ENCODE measurements around the gene DDX19B. TPM values are rescaled to one million over a fixed set of nuclear protein-coding genes. Genes with fewer than 3 reads are reported as not detected.
"Not testable (repeated sequence)": the region's sequence is repeated elsewhere in the genome, so short reads cannot be mapped to it uniquely, and the experiment has no call there.

The DDX19B gene
- total RNA-seq, 1 donor from 2014 or later, result 41.0 TPM

- peaks cover 13% of the 10 kb centered on the region for H4K20me1 ChIP-seq (ENCODE audit: low read depth)
Measured at GRCh38 chr16:70271696-70272095, 27.3 kb upstream of the DDX19B start.

GRCh38 chr16:70276392-70276791, 22.6 kb upstream of the DDX19B start:
- peaks cover 35% of the 10 kb centered on the region for H3K36me3 Mint-ChIP-seq
- DNase-seq (ENCODE audit: low spot score), result no peak
- no peak overlapping the region for H3K4me3 Mint-ChIP-seq
- H3K27me3 Mint-ChIP-seq (ENCODE audit: insufficient read depth, low read depth), result no peaks in the 10 kb centered on the region
- no peaks in the 10 kb centered on the region for H3K4me1 Mint-ChIP-seq
- H3K9me3 Mint-ChIP-seq, result no peaks in the 10 kb centered on the region
- Histone ChIP-seq H3K79me2 (ENCODE audit: low read depth) (peaks cover 35% of the 10 kb centered on the region), H3K36me3 (peaks cover 13% of the 10 kb centered on the region), H3F3A (ENCODE audit: low read depth) (peaks cover 4% of the 10 kb centered on the region), H3K9me3 (ENCODE audit: low read depth) (no peaks in the 10 kb centered on the region), H3K4me2 (no peak overlapping the region), H3K4me1 (no peaks in the 10 kb centered on the region), H4K20me1 (ENCODE audit: low read depth) (peaks cover 11% of the 10 kb centered on the region), H3K9ac (no peak overlapping the region), H2AFZ (replicated peaks) (no peak overlapping the region), H3K27me3 (no peaks in the 10 kb centered on the region), H3K27ac (no peak overlapping the region), H3K4me3 (no peak overlapping the region)
- H3K27ac Mint-ChIP-seq, result no peak overlapping the region
- no peak for TF ChIP-seq CTCF (IDR thresholded peaks at IDR 0.05)
- no peak for TF ChIP-seq EZH2phosphoT487 (IDR thresholded peaks at IDR 0.05)
- no peak for TF ChIP-seq EZH2 (IDR thresholded peaks at IDR 0.05)

More at GRCh38 chr16:70271696-70272095, 27.3 kb upstream of the DDX19B start:
- no peak overlapping the region for H2AFZ ChIP-seq (replicated peaks)
- H3K4me2 ChIP-seq, result no peak overlapping the region
- Mint-ChIP-seq H3K36me3 (peaks cover 45% of the 10 kb centered on the region), H3K4me3 (no peak overlapping the region), H3K27me3 (ENCODE audit: insufficient read depth, low read depth) (no peaks in the 10 kb centered on the region), H3K4me1 (no peaks in the 10 kb centered on the region), H3K27ac (no peak overlapping the region), H3K9me3 (no peaks in the 10 kb centered on the region)
- H3K9ac ChIP-seq, result no peak overlapping the region
- H3K4me1 ChIP-seq, result no peaks in the 10 kb centered on the region
- H3F3A ChIP-seq (ENCODE audit: low read depth), result peaks cover 17% of the 10 kb centered on the region
- H3K27me3 ChIP-seq, result no peaks in the 10 kb centered on the region
- no peak overlapping the region for H3K4me3 ChIP-seq
- no peaks in the 10 kb centered on the region for H3K9me3 ChIP-seq (ENCODE audit: low read depth)
- TF ChIP-seq CTCF (IDR thresholded peaks at IDR 0.05) (no peak), EZH2 (IDR thresholded peaks at IDR 0.05) (no peak), EZH2phosphoT487 (IDR thresholded peaks at IDR 0.05) (no peak)
- no peak overlapping the region for H3K27ac ChIP-seq
- H3K79me2 ChIP-seq (ENCODE audit: low read depth), result peaks cover 6% of the 10 kb centered on the region
- DNase-seq (ENCODE audit: low spot score), result no peak
- H3K36me3 ChIP-seq, result peaks cover 13% of the 10 kb centered on the region

GRCh38 chr16:70287304-70287971, 11.5 kb upstream of the DDX19B start:
- Histone ChIP-seq H4K20me1 (ENCODE audit: low read depth) (peaks cover 14% of the 10 kb centered on the region), H3K4me2 (peak overlapping the region; percentile 78), H3K4me3 (peak overlapping the region; percentile 79), H3K79me2 (ENCODE audit: low read depth) (peaks cover 65% of the 10 kb centered on the region), H3F3A (ENCODE audit: low read depth) (peaks cover 12% of the 10 kb centered on the region)
- not testable (repeated sequence) for H3K27ac Mint-ChIP-seq; H3K27me3 ChIP-seq; DNase-seq (ENCODE audit: low spot score); H2AFZ ChIP-seq (replicated peaks); H3K27me3 Mint-ChIP-seq (ENCODE audit: insufficient read depth, low read depth); H3K9ac ChIP-seq; H3K4me1 Mint-ChIP-seq; H3K27ac ChIP-seq; H3K9me3 Mint-ChIP-seq; H3K36me3 ChIP-seq; H3K9me3 ChIP-seq (ENCODE audit: low read depth); H3K4me1 ChIP-seq
- H3K36me3 Mint-ChIP-seq, result peaks cover 14% of the 10 kb centered on the region
- H3K4me3 Mint-ChIP-seq, result peak overlapping the region; percentile 82

All from neural progenitor cell (in vitro differentiated cells).